ENCODE measurements around the gene ERP29.
"Not testable (repeated sequence)": the region's sequence is repeated elsewhere in the genome, so short reads cannot be mapped to it uniquely, and the experiment has no call there.

ERP29 gene

GRCh38 chr12:112005419-112006395 lies 7.5 kb upstream of the ERP29 start:
- no peak for TF ChIP-seq CTCF (IDR thresholded peaks at IDR 0.05; ENCODE audit: low read depth, low read length)
- DNase-seq (ENCODE audit: extremely low read depth, low read depth): no peak

- DNase-seq (ENCODE audit: extremely low read depth, low read depth): no peak
- TF ChIP-seq CTCF (IDR thresholded peaks at IDR 0.05; ENCODE audit: low read depth, low read length): no peak
Measured at GRCh38 chr12:112007945-112008344, 5.3 kb upstream of the ERP29 start.

GRCh38 chr12:112008918-112009317 lies 4.3 kb upstream of the ERP29 start:
- no peak for TF ChIP-seq CTCF (IDR thresholded peaks at IDR 0.05; ENCODE audit: low read depth, low read length)
- no peak for DNase-seq (ENCODE audit: extremely low read depth, low read depth)

DNA sequence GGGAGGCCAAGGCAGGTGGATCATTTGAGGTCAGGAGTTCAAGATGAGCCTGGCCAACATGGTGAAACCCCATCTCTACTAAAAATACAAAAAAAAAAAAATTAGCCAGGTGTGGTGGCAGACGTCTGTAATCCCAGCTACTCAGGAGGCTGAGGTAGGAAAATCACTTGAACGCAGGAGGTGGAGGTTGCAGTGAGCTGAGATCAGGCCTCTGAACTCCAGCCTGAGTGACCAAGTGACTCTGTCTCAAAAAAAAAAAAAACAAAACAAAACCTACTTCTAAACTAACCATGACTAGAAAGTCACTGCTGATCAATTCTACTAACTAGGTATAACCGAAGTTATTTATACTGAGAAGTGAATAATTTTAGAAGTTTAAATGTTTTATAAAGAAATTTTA lies 3.6 kb upstream of the ERP29 start:
- DNase-seq (ENCODE audit: extremely low read depth, low read depth): not testable (repeated sequence)

DNA sequence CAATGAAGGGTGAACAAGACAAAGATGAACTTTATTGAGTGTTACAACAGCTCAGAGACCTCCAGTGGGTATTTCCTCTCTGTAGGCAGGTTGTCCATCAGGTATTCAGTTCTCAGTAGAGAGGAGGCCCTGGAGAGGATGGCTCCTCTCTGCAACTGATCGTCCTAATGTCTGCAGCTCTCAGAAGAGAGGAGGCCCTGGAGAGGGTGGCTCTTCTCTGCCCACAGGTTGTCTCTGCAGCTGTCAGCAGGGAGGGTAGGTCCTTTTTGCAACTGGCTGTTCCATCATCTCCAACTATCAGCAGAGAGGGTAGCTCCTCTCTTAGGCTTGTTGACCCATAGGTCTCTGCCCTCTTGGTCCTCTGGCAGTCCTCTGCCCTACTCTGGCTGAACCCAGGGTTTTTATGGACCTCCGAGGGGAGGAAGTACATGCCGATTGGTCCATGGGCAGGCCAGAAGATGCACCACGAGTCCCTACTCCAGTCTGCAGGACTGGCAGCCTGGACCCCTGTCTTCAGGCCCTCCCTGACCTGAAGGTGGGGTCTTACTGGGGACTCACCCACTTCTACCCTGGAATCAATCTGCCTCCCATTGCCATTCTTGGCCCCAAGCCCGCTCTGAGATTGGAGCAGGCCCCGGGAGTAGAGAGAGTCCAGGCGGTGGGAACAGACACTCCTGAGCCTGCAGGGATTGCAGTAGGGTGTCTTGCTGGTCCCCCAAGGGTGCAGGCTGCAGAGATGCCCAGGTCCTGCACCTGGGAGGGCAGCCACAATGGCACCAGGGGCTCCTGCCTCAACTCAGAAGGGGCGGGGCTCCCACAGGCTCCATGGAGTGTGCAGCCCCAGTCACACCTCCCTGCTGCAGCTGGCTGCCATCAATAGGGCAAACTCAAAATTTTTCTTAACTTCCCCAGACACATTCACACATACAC lies 2.5 kb upstream of the ERP29 start:
- TF ChIP-seq CTCF (IDR thresholded peaks at IDR 0.05; ENCODE audit: low read depth, low read length): no peak
- no peak for DNase-seq (ENCODE audit: extremely low read depth, low read depth)

DNA sequence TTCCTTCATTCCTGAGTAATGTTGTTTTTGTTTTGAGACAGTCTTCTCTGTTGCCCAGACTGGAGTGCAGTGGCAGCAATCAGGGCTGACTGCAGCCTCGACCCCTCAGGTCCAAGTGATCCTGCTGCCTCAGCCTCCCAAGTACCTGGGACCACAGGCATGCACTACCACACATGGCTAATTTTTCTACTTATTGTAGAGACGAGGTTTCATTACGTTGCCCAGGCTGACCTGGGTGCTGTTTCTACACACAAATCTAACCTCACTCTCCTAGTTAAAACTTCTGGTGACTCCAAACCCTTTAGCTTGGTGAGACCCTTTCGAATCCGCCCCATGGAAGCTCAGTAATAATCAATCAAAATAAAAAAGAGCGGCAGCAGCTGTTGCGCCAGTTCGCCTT lies 1.5 kb upstream of the ERP29 start:
- TF ChIP-seq CTCF (IDR thresholded peaks at IDR 0.05; ENCODE audit: low read depth, low read length): no peak
- DNase-seq (ENCODE audit: extremely low read depth, low read depth): no peak

DNA sequence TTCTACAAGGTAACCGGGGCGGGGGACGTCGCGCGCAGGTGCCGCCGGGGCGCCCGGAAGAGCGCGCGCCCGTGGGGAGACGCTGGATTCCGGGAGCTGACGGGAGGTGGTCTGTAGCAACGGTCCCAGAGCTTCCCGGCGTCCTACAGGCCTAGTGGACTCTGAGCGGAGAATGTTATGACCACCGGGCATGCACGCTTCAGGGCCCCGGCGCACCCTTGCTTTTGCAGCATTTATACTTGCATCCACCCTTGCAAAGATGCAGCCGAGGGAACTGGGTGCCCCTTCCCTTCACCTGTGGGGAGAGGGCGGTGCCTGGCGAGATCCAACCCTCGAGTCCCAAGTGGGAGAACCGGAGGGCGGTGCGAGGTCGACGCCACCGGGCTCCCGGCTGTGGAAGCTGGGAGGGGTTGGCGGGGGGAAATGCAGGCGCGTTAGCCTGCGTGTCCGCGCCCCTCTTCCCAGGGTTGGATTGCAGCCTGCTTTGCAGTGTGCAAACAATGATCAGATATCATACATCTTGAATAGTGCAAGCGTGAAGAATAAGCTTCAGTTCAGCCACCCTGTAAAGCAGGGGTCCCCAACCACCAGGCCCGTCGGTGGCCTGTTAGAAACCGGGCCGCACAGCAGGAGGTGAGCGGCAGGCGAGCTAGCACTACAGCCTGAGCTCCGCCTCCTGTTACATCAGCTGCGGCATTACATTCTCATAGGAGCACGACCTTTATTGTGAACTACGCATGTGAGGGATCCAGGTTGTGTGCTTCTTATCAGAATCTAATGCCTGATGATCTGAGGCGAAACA lies 576 bp downstream of the ERP29 start:
- no peak for DNase-seq (ENCODE audit: extremely low read depth, low read depth)
- TF ChIP-seq CTCF (IDR thresholded peaks at IDR 0.05; ENCODE audit: low read depth, low read length): no peak
